ENCODE results near the gene EIF3C.
"Not testable (repeated sequence)": the region's sequence is repeated elsewhere in the genome, so short reads cannot be mapped to it uniquely, and the experiment has no call there.

The EIF3C gene

GRCh38 chr16:28699792-28700191, 11.5 kb upstream of the EIF3C start:
- not testable (repeated sequence) for H3K27ac ChIP-seq (ENCODE audit: low read length); H3K4me1 ChIP-seq (ENCODE audit: insufficient read depth, low read length); H3K4me2 ChIP-seq (ENCODE audit: insufficient read depth, low read length); H3K4me3 ChIP-seq (ENCODE audit: low read depth in 1 of 2, low read length in 2 of 2); H3K9ac ChIP-seq (ENCODE audit: low read depth, low read length); H3K79me2 ChIP-seq (ENCODE audit: insufficient read depth, low read length); H4K20me1 ChIP-seq (ENCODE audit: insufficient read depth, low read length); H3K9me3 ChIP-seq (ENCODE audit: insufficient read depth, low read length, severe bottlenecking); H3K27me3 ChIP-seq (ENCODE audit: insufficient read depth, low read length, poor library complexity); ATAC-seq (ENCODE audit: insufficient read depth, low read depth); H2AFZ ChIP-seq (ENCODE audit: low read depth, low read length); H3K36me3 ChIP-seq (ENCODE audit: insufficient read depth, low read length); DNase-seq

- DNase-seq; H2AFZ ChIP-seq (ENCODE audit: low read depth, low read length); H3K36me3 ChIP-seq (ENCODE audit: insufficient read depth, low read length); ATAC-seq (ENCODE audit: insufficient read depth, low read depth); H3K9ac ChIP-seq (ENCODE audit: low read depth, low read length); H3K9me3 ChIP-seq (ENCODE audit: insufficient read depth, low read length, severe bottlenecking); H3K79me2 ChIP-seq (ENCODE audit: insufficient read depth, low read length); H3K4me3 ChIP-seq (ENCODE audit: low read depth in 1 of 2, low read length in 2 of 2); H4K20me1 ChIP-seq (ENCODE audit: insufficient read depth, low read length); H3K27ac ChIP-seq (ENCODE audit: low read length); H3K27me3 ChIP-seq (ENCODE audit: insufficient read depth, low read length, poor library complexity); H3K4me2 ChIP-seq (ENCODE audit: insufficient read depth, low read length); H3K4me1 ChIP-seq (ENCODE audit: insufficient read depth, low read length): not testable (repeated sequence)
Measured at GRCh38 chr16:28700349-28700748, 10.9 kb upstream of the EIF3C start.

DNA sequence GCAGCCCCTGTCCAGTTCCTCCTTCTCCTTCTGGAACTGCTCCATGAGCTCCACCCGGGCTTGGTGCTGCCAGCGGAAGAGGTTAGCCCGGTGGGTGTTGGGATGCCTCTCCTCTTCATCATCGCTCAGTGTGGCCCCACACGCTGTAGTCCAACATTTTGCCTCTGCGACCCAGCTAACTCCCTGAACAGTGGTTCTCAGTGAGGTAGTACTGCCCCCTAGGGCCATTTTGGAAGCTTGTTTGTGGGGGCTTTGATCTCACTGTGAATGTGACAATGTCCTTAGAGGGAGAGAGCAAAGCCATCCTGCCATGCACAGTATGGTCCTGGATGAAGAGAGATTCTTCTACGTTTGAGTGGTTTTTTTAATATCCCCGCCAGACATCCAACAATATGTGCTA, 9.9 kb upstream of the EIF3C start:
- H3K9me3 ChIP-seq (ENCODE audit: insufficient read depth, low read length, severe bottlenecking); DNase-seq; H3K4me1 ChIP-seq (ENCODE audit: insufficient read depth, low read length); H3K4me3 ChIP-seq (ENCODE audit: low read depth in 1 of 2, low read length in 2 of 2); H3K27me3 ChIP-seq (ENCODE audit: insufficient read depth, low read length, poor library complexity); H4K20me1 ChIP-seq (ENCODE audit: insufficient read depth, low read length); H2AFZ ChIP-seq (ENCODE audit: low read depth, low read length); H3K27ac ChIP-seq (ENCODE audit: low read length); H3K79me2 ChIP-seq (ENCODE audit: insufficient read depth, low read length); ATAC-seq (ENCODE audit: insufficient read depth, low read depth); H3K4me2 ChIP-seq (ENCODE audit: insufficient read depth, low read length); H3K9ac ChIP-seq (ENCODE audit: low read depth, low read length); H3K36me3 ChIP-seq (ENCODE audit: insufficient read depth, low read length): not testable (repeated sequence)

GRCh38 chr16:28704246-28704645, 7.0 kb upstream of the EIF3C start:
- H3K79me2 ChIP-seq (ENCODE audit: insufficient read depth, low read length); H3K4me3 ChIP-seq (ENCODE audit: low read depth in 1 of 2, low read length in 2 of 2); H3K4me2 ChIP-seq (ENCODE audit: insufficient read depth, low read length); H3K36me3 ChIP-seq (ENCODE audit: insufficient read depth, low read length); H2AFZ ChIP-seq (ENCODE audit: low read depth, low read length); DNase-seq; H4K20me1 ChIP-seq (ENCODE audit: insufficient read depth, low read length); ATAC-seq (ENCODE audit: insufficient read depth, low read depth); H3K4me1 ChIP-seq (ENCODE audit: insufficient read depth, low read length); H3K9me3 ChIP-seq (ENCODE audit: insufficient read depth, low read length, severe bottlenecking); H3K27me3 ChIP-seq (ENCODE audit: insufficient read depth, low read length, poor library complexity); H3K27ac ChIP-seq (ENCODE audit: low read length); H3K9ac ChIP-seq (ENCODE audit: low read depth, low read length): not testable (repeated sequence)

GRCh38 chr16:28722852-28723650, 11.8 kb downstream of the EIF3C start:
- H3K27me3 ChIP-seq (ENCODE audit: insufficient read depth, low read length, poor library complexity); DNase-seq; H3K27ac ChIP-seq (ENCODE audit: low read length); ATAC-seq (ENCODE audit: insufficient read depth, low read depth); H3K4me2 ChIP-seq (ENCODE audit: insufficient read depth, low read length); H4K20me1 ChIP-seq (ENCODE audit: insufficient read depth, low read length); H3K4me3 ChIP-seq (ENCODE audit: low read depth in 1 of 2, low read length in 2 of 2); H3K79me2 ChIP-seq (ENCODE audit: insufficient read depth, low read length); H3K9me3 ChIP-seq (ENCODE audit: insufficient read depth, low read length, severe bottlenecking); H3K4me1 ChIP-seq (ENCODE audit: insufficient read depth, low read length); H3K36me3 ChIP-seq (ENCODE audit: insufficient read depth, low read length); H2AFZ ChIP-seq (ENCODE audit: low read depth, low read length); H3K9ac ChIP-seq (ENCODE audit: low read depth, low read length): not testable (repeated sequence)

DNA sequence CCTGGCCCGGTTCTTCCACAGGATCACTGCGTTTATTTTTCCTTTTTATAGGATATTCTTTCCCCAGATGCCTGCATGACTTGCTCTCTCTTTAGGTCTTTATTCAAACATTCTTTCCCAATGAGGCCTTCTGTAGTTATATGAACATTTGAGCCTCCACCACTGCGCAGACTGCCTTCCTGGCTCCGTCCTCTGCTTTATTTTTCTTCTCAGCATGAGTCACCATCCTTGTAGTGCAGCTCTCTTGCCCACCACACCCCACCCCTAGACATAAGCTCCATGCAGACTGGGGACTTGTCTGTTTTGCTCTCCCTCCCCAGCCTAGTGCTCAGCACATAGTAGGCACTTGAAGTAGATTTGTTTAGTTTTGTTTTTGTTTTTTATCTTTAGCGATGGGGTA, 20.0 kb downstream of the EIF3C start:
- not testable (repeated sequence) for H3K9ac ChIP-seq (ENCODE audit: low read depth, low read length); DNase-seq; H3K27ac ChIP-seq (ENCODE audit: low read length); H3K4me3 ChIP-seq (ENCODE audit: low read depth in 1 of 2, low read length in 2 of 2); H3K4me1 ChIP-seq (ENCODE audit: insufficient read depth, low read length); H4K20me1 ChIP-seq (ENCODE audit: insufficient read depth, low read length); H3K9me3 ChIP-seq (ENCODE audit: insufficient read depth, low read length, severe bottlenecking); H2AFZ ChIP-seq (ENCODE audit: low read depth, low read length); H3K36me3 ChIP-seq (ENCODE audit: insufficient read depth, low read length); H3K4me2 ChIP-seq (ENCODE audit: insufficient read depth, low read length); H3K79me2 ChIP-seq (ENCODE audit: insufficient read depth, low read length); H3K27me3 ChIP-seq (ENCODE audit: insufficient read depth, low read length, poor library complexity); ATAC-seq (ENCODE audit: insufficient read depth, low read depth)

GRCh38 chr16:28732455-28733124, 21.3 kb downstream of the EIF3C start:
- not testable (repeated sequence) for H3K27me3 ChIP-seq (ENCODE audit: insufficient read depth, low read length, poor library complexity); DNase-seq; H3K9me3 ChIP-seq (ENCODE audit: insufficient read depth, low read length, severe bottlenecking); H3K4me2 ChIP-seq (ENCODE audit: insufficient read depth, low read length); H3K9ac ChIP-seq (ENCODE audit: low read depth, low read length); H3K79me2 ChIP-seq (ENCODE audit: insufficient read depth, low read length); H4K20me1 ChIP-seq (ENCODE audit: insufficient read depth, low read length); H3K27ac ChIP-seq (ENCODE audit: low read length); ATAC-seq (ENCODE audit: insufficient read depth, low read depth); H3K4me1 ChIP-seq (ENCODE audit: insufficient read depth, low read length); H3K36me3 ChIP-seq (ENCODE audit: insufficient read depth, low read length); H3K4me3 ChIP-seq (ENCODE audit: low read depth in 1 of 2, low read length in 2 of 2); H2AFZ ChIP-seq (ENCODE audit: low read depth, low read length)

DNA sequence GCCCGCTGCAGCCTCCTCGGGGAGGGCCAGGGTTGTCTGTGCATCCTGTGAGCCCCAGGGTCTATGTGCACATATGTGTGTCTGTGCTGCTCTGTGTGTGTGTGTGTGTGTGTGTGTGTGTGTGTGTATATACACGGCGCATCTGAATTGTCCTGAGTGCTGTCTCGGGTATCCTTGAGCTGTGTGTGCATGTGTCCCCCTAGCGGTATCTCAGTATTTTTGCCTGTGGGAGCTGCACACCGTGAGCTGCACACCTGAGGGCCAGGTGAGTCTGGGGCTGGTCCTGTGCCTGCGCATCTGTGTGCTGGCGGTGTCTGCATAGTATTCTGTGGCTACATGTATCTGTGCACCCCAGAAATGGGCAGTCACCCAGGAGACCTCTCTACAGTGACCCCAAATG, 28.5 kb downstream of the EIF3C start:
- H3K79me2 ChIP-seq (ENCODE audit: insufficient read depth, low read length); DNase-seq; H3K36me3 ChIP-seq (ENCODE audit: insufficient read depth, low read length); H3K27me3 ChIP-seq (ENCODE audit: insufficient read depth, low read length, poor library complexity); H3K9ac ChIP-seq (ENCODE audit: low read depth, low read length); H3K4me2 ChIP-seq (ENCODE audit: insufficient read depth, low read length); H4K20me1 ChIP-seq (ENCODE audit: insufficient read depth, low read length); H2AFZ ChIP-seq (ENCODE audit: low read depth, low read length); H3K4me3 ChIP-seq (ENCODE audit: low read depth in 1 of 2, low read length in 2 of 2); H3K4me1 ChIP-seq (ENCODE audit: insufficient read depth, low read length); H3K27ac ChIP-seq (ENCODE audit: low read length); H3K9me3 ChIP-seq (ENCODE audit: insufficient read depth, low read length, severe bottlenecking): not testable (repeated sequence)
- peak; percentile 31; the same call in 1 of the 3 replicates for ATAC-seq (ENCODE audit: insufficient read depth, low read depth)

All from DND-41 (cell line).